GM13977 (cell line): ENCODE measurements around the gene LIMS3.
"Not testable (repeated sequence)": the region's sequence is repeated elsewhere in the genome, so short reads cannot be mapped to it uniquely, and the experiment has no call there.

Experiments
- DNase-seq: peaks from one replicate; pipeline ENCODE4 v3.0.0; 2012; ENCODE audit warnings: low spot score
- in situ Hi-C: fragments of 300-500 bp; cut with MboI; formaldehyde crosslinking; loops from one replicate; pipeline ENCODE4 v1.12.0; 2022; ENCODE audit warnings: low sequenced_read_pairs, low pct_unique_long_range_greater_than_20kb, mixed read lengths, inconsistent platforms; ENCODE audit not compliant: unreplicated experiment

The LIMS3 gene

GRCh38 chr2:109915830-109916229 lies 17.3 kb downstream of the LIMS3 start:
- DNase-seq, in situ Hi-C loops: not testable (repeated sequence)

DNA sequence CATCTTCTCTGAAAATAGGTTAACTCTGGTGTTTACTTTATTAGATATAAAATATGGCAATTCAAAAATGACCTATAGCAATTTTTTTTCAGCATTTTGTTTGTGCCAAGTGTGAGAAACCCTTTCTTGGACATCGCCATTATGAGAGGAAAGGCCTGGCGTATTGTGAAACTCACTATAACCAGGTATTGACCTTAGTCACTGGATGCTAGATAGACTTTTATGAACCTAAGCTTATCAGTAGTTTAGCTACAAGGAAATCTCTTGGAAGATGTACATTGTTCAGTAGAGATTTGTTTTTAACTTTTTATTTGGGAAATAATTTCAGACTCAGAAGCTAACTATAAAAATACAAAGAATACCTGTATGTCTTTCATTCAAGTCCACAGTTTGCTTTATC lies 21.7 kb downstream of the LIMS3 start:
- in situ Hi-C loops: not testable (repeated sequence)

GRCh38 chr2:109921543-109922384 lies 23.3 kb downstream of the LIMS3 start:
- in situ Hi-C loops, DNase-seq: not testable (repeated sequence)

More for the DNA sequence above, 21.7 kb downstream of the LIMS3 start:
- DNase-seq: not testable (repeated sequence)

- DNase-seq, in situ Hi-C loops: not testable (repeated sequence)
Measured at GRCh38 chr2:109924481-109924880, 26.0 kb downstream of the LIMS3 start.

- in situ Hi-C loops, DNase-seq: not testable (repeated sequence)
Measured at GRCh38 chr2:109927803-109928202, 29.3 kb downstream of the LIMS3 start.

- DNase-seq, in situ Hi-C loops: not testable (repeated sequence)
Measured at GRCh38 chr2:109929222-109929621, 30.7 kb downstream of the LIMS3 start.

DNA sequence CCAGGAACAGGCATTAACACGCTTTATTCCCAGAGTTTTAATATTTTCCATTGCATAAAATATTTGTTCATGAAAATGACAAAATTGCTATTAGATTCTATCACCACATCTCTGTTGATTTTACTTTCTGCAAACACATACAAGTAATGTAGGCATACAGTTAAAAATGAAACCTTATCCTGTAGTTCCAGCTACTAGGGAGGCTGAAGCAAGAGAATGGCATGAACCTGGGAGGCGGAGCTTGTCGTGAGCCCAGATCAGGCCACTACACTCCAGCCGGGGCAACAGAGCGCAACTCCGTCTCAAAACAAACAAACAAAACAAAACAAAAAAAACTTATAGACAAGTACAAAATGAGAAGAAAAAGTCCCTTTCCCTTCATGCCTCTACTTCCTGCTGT lies 38.0 kb downstream of the LIMS3 start:
- in situ Hi-C loops, DNase-seq: not testable (repeated sequence)

GRCh38 chr2:109945362-109945761 lies 46.9 kb downstream of the LIMS3 start:
- DNase-seq: not testable (repeated sequence)

DNA sequence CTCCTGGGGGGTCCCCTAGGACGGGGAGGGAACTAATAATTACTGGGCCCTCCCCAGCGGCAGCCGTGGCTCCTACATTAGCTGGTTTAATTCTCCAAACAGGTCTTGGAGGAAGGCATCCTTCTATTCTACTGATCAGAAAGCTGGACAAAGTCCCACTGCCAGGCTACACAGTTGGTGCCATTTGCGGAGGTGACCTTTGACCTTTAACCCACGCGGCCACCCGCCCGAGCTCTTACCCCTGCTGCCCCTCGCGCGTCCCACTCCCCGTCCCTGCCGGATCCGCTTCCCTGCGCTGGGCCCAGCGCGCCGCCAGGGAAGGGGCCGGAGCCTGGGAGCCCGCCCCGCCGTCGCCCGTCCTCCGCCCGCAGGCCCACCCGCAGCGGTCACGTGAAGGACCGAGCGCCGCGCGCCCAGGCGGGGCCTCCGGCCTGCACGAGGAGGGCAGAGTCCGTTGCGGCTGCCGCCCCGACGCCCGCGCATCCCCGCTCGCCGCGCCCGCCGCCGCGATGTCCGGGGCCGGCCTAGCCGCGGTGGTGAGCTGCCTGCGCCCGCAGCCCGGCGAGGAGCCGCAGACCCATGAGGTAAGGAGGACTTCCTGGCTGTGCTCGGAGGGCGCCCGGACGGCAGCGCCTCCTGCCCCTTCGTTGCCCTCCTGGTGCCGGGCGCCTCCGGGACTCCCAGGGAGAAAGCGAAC lies 48.9 kb downstream of the LIMS3 start:
- in situ Hi-C loops, DNase-seq: not testable (repeated sequence)

More at GRCh38 chr2:109945362-109945761, 46.9 kb downstream of the LIMS3 start:
- in situ Hi-C loops: not testable (repeated sequence)

DNA sequence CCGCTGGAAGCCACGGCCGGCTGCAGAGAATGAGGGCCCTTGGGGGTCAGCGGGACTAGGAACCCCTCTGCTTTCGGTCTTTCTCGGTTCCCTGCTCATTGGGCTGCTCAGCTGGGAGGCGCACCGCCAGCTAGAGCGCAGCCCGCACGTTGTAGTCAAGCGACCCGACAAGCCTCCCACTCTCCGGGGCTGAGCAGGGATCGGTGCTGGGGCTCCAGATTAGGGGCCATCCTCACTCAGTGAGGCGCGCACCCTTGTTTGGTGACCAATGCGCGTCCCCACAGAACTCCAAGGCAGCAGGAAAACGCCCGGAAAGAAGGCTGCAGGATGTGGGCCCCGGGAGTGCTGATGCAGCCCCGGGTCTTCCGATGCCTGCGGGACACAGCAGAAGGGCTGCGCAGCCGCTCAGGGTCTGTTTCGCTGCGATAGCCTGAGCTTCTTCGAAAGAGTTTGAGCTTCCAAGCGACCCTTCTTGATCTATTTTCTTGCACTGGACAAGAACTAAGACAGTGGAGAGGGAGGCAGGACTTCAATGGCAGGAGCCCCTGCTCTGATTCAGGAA lies 49.6 kb downstream of the LIMS3 start:
- in situ Hi-C loops, DNase-seq: not testable (repeated sequence)

- DNase-seq, in situ Hi-C loops: not testable (repeated sequence)
Measured at GRCh38 chr2:109950146-109950843, 51.8 kb downstream of the LIMS3 start.

GRCh38 chr2:109963942-109964341 lies 65.5 kb downstream of the LIMS3 start:
- in situ Hi-C loops, DNase-seq: not testable (repeated sequence)

- in situ Hi-C loops, DNase-seq: not testable (repeated sequence)
Measured at GRCh38 chr2:109965482-109965881, 67.0 kb downstream of the LIMS3 start.

DNA sequence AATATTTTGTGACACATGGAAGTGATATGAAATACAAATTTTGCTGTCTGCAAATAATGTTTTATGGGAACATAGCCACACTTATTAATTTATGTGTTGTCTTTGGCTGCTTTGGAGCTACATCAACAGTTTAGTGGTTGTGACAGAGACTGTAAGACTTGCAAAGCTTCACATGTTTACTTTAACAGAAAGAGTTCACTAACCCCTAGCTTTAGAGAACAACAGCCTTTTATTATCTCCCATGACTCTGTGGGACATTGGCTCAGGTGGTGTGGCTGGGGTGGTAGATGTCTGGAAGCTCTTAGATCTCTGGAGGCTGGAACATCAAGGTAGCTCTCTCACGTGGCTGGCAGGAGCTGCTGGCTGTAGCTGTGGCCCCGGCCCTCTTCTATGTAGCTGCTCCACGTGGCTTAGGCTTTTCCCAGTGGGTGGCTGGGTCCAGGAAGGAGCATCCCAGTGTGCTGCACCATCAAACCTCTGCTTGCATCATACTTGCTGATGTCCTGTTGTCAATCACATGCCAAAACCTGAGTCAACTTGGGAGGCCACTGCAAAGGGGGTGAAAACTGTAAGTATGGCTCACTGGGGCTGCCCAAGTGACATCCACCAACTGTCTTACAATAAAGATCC lies 67.7 kb downstream of the LIMS3 start:
- DNase-seq, in situ Hi-C loops: not testable (repeated sequence)

GRCh38 chr2:109966858-109967257 lies 68.4 kb downstream of the LIMS3 start:
- in situ Hi-C loops, DNase-seq: not testable (repeated sequence)

- DNase-seq, in situ Hi-C loops: not testable (repeated sequence)
Measured at GRCh38 chr2:109969864-109970263, 71.4 kb downstream of the LIMS3 start.

DNA sequence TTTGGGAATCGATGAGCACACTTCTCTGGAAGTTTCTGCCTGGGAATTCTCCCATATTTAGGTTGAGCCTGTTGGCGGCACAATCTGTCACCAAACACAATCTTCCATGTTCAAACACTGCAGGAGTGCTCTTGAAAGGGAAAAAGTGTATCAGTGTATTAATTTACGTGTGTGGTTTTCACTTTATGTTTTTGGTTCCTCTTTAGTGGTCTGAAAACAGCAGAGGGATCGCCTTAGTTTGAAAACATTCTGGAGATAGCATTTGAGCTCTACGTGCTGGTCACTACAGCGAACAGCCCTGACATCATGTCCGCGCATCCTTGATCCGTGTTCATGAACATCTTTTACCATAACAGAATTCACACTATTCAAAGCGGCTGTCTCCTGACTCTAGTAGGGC lies 73.2 kb downstream of the LIMS3 start:
- in situ Hi-C loops, DNase-seq: not testable (repeated sequence)
